DOHH2 (cell line): Measurements from ENCODE around the gene MRC2.

Experiments used
- CTCF ChIP-seq: fragments of 200-600 bp; sonication (generic); IDR thresholded peaks from one replicate; pipeline ENCODE4 v1.5.1; 2014; ENCODE audit warnings: antibody characterized with exemption, mild to moderate bottlenecking, low read depth, low read length; ENCODE audit not compliant: poor library complexity, severe bottlenecking
- EZH2phosphoT487 ChIP-seq: fragments of 200-600 bp; sonication (generic); IDR thresholded peaks from 2 replicates; pipeline ENCODE4 v1.6.1; 2017; ENCODE audit warnings: borderline replicate concordance, mild to moderate bottlenecking, antibody characterized with exemption, low read length, moderate library complexity, mixed read lengths

GRCh38 chr17:62679866-62680377 is 52.5 kb downstream of the MRC2 start:
- no peak for TF ChIP-seq CTCF
- TF ChIP-seq EZH2phosphoT487, result no peak
